Measurements from ENCODE around the gene LONP2. TPM values are rescaled to one million over a fixed set of nuclear protein-coding genes. Genes with fewer than 3 reads are reported as not detected.

LONP2 gene
- polyA plus RNA-seq, 3 donors, result 21.5 to 35.6 (median 26.0) TPM

GRCh38 chr16:48317026-48317425 lies 72.9 kb downstream of the LONP2 start:
- Histone ChIP-seq H3K36me3 (replicated peaks in 1 of 2; ENCODE audit: control insufficient read depth in 1 of 2, insufficient read depth in 2 of 2, low read length in 2 of 2) (peaks cover 8 to 39% of the 10 kb centered on the region in 2 donors), H3K79me2 (ENCODE audit: insufficient read depth, low read length) (no peaks in the 10 kb centered on the region), H3K27ac (ENCODE audit: low read depth in 1 of 2, low read length in 2 of 2) (peak overlapping the region in 1 of 2 donors; percentile 72), H3K9me3 (replicated peaks in 1 of 2; ENCODE audit: control insufficient read depth in 1 of 2, insufficient read depth in 1 of 2, low read length in 2 of 2) (peaks cover under 1 to 1% of the 10 kb centered on the region in 2 donors), H2AFZ (ENCODE audit: insufficient read depth, low read depth, low read length, poor library complexity, severe bottlenecking) (no peak overlapping the region), H3K4me3 (replicated peaks in 1 of 3; ENCODE audit: low read depth in 2 of 3, low read length in 3 of 3) (no peak overlapping the region), H3K9ac (ENCODE audit: insufficient read depth, low read length, poor library complexity, severe bottlenecking) (no peak overlapping the region), H3K4me1 (ENCODE audit: control insufficient read depth in 1 of 2, insufficient read depth in 2 of 2, low read length in 2 of 2) (peaks cover 25 to 26% of the 10 kb centered on the region in 2 donors), H4K20me1 (ENCODE audit: insufficient read depth, low read length) (no peaks in the 10 kb centered on the region), H3K27me3 (ENCODE audit: control insufficient read depth in 2 of 2, insufficient read depth in 2 of 2, low read length in 2 of 2) (no peaks in the 10 kb centered on the region), H3K4me2 (replicated peaks; ENCODE audit: extremely low read depth, low read length, poor library complexity, severe bottlenecking) (no peak overlapping the region)
- Mint-ChIP-seq H3K4me1 (peaks cover 27% of the 10 kb centered on the region), H3K9me3 (peaks cover 0 to 12% (median 2%) of the 10 kb centered on the region in 7 donors), H3K4me3 (no peak overlapping the region), H3K27me3 (ENCODE audit: low read depth in 3 of 3) (no peaks in the 10 kb centered on the region), H3K27ac (peak overlapping the region in 2 of 7 donors; percentile 8 to 51), H3K36me3 (peaks cover 39 to 50% of the 10 kb centered on the region in 2 donors)
- no peak for TF ChIP-seq CTCF (IDR thresholded peaks at IDR 0.05)
- WGBS (ENCODE audit: insufficient coverage), result no CpG with 5 or more reads among the region's 1 CpG
- intact Hi-C loops (cut with micrococcal nuclease), result no loop called here
- no peak for DNase-seq

- Histone ChIP-seq H3K27ac (ENCODE audit: low read depth in 1 of 2, low read length in 2 of 2) (peak overlapping the region; percentile 3 to 72), H3K4me2 (replicated peaks; ENCODE audit: extremely low read depth, low read length, poor library complexity, severe bottlenecking) (peak overlapping the region; percentile 53), H3K9me3 (replicated peaks in 1 of 2; ENCODE audit: control insufficient read depth in 1 of 2, insufficient read depth in 1 of 2, low read length in 2 of 2) (no peaks in the 10 kb centered on the region), H3K4me3 (replicated peaks in 1 of 3; ENCODE audit: low read depth in 2 of 3, low read length in 3 of 3) (peak overlapping the region in 1 of 3 experiments; percentile 53), H2AFZ (ENCODE audit: insufficient read depth, low read depth, low read length, poor library complexity, severe bottlenecking) (no peak overlapping the region), H3K27me3 (ENCODE audit: control insufficient read depth in 2 of 2, insufficient read depth in 2 of 2, low read length in 2 of 2) (no peaks in the 10 kb centered on the region), H3K79me2 (ENCODE audit: insufficient read depth, low read length) (no peaks in the 10 kb centered on the region), H4K20me1 (ENCODE audit: insufficient read depth, low read length) (no peaks in the 10 kb centered on the region), H3K36me3 (replicated peaks in 1 of 2; ENCODE audit: control insufficient read depth in 1 of 2, insufficient read depth in 2 of 2, low read length in 2 of 2) (peaks cover 9 to 39% of the 10 kb centered on the region in 2 donors), H3K4me1 (ENCODE audit: control insufficient read depth in 1 of 2, insufficient read depth in 2 of 2, low read length in 2 of 2) (peaks cover 25 to 26% of the 10 kb centered on the region in 2 donors), H3K9ac (ENCODE audit: insufficient read depth, low read length, poor library complexity, severe bottlenecking) (peak overlapping the region; percentile 7)
- Mint-ChIP-seq H3K27me3 (ENCODE audit: low read depth in 3 of 3) (no peaks in the 10 kb centered on the region), H3K9me3 (peaks cover 0 to 8% (median 0%) of the 10 kb centered on the region in 7 donors), H3K4me1 (peaks cover 27% of the 10 kb centered on the region), H3K27ac (peak overlapping the region; percentile 80 to 93 (median 90)), H3K36me3 (peaks cover 35 to 48% of the 10 kb centered on the region in 2 donors), H3K4me3 (peak overlapping the region in 1 of 2 donors; percentile 48)
- DNase-seq, result peak; percentile 67 to 83 (median 78)
- no peak for TF ChIP-seq CTCF (IDR thresholded peaks at IDR 0.05)
- intact Hi-C loops (cut with micrococcal nuclease), result no loop called here
- no CpG with 5 or more reads among the region's 2 CpGs for WGBS (ENCODE audit: insufficient coverage)
Observed at GRCh38 chr16:48317614-48318315, 73.7 kb downstream of the LONP2 start.
